GM12873 (cell line): ENCODE results near the gene SLC11A2.

Experiments
- TF ChIP-seq, protein P1 (sequence below): IDR thresholded peaks from 2 replicates; pipeline ENCODE4 v1.5.1; 2012; ENCODE audit warnings: low read depth, mild to moderate bottlenecking, moderate library complexity, low read length, control low read depth; ENCODE audit not compliant: insufficient read depth; ENCODE audit errors: missing control alignments

Gene SLC11A2

DNA sequence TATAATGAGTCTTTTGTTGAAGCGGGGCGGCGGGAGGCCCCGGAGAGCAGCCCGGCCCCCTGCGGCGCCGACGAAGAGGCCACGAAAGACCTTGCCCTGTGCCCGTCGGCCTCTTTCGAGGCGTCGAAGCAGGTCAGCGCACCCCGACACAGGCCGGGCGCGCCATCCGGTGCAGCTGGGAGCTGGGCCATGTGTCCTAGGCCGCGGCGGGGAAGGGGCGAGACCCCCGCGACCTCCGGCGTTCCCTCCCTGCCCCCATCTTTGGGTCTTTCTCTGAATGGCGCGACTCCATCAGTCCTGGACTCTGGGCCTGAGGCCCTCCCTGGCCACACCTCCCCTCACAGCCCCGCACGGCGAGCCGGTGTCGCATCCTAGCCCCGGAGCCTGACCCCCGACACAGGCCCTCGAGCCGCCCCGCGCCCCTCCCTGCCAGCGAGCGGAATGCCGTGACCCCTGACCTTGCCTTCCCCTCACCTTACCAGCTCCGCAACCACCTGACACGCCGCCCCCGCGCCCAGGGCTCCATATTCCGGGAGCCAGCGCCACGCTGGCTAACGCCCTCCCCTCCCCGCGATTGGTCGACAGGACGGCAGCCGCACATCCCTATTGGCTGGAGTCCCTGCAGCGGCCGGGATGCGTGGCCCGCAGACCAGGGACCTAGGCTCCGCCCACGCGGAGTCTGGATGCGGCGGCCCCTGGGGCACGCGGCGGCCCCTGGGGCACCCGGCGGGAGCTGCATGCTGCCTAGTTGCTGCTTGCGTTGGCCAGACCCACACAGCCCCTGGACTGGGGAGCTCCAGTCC is at the start of gene SLC11A2:
Gene SLC11A2, minus strand, starts transcription at position 549 of the 803 bp plus-strand sequence. CDS start 15,656 bp downstream, outside the sequence.
- TF ChIP-seq, protein P1, sequence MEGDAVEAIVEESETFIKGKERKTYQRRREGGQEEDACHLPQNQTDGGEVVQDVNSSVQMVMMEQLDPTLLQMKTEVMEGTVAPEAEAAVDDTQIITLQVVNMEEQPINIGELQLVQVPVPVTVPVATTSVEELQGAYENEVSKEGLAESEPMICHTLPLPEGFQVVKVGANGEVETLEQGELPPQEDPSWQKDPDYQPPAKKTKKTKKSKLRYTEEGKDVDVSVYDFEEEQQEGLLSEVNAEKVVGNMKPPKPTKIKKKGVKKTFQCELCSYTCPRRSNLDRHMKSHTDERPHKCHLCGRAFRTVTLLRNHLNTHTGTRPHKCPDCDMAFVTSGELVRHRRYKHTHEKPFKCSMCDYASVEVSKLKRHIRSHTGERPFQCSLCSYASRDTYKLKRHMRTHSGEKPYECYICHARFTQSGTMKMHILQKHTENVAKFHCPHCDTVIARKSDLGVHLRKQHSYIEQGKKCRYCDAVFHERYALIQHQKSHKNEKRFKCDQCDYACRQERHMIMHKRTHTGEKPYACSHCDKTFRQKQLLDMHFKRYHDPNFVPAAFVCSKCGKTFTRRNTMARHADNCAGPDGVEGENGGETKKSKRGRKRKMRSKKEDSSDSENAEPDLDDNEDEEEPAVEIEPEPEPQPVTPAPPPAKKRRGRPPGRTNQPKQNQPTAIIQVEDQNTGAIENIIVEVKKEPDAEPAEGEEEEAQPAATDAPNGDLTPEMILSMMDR, result no peak

DNA sequence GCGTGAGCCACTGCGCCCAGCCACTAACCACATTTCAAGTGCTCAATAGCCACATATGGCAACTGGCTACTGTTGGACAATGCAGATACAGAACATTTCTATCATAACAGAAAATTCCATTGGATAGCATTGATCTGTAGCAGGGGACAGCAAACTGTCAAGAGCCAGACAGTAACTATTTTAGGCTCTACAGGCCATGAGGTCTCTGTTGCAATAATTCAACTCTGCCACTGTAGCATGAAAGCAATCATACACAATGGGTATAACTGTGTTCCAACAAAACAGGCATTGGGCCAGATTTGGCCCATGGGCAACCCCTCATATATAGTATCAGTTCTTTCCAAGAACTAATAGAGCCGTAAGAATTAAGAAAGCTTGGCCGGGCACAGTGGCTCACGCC is 49.2 kb upstream of the SLC11A2 start:
- TF ChIP-seq, protein P1, result no peak

DNA sequence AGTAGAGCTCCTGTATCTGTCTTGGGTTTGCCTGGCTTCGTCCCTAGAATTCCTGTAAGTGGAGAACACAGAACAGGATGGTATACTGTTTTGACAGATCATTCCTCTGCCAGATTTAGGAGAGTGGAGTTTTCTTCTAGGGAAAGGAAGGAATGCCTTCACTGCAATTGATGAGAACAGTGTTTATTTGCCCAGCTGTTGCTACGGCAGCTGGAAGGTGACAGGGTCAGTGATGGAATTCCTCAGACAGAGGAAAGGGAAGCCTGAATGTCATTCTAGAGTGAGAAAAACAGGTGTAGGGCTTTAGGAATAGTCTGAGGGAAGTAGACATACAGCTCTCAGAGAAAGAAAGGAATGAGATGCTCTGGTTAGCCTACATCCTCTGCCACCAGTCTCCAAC is 45.5 kb upstream of the SLC11A2 start:
- TF ChIP-seq, protein P1, result no peak

DNA sequence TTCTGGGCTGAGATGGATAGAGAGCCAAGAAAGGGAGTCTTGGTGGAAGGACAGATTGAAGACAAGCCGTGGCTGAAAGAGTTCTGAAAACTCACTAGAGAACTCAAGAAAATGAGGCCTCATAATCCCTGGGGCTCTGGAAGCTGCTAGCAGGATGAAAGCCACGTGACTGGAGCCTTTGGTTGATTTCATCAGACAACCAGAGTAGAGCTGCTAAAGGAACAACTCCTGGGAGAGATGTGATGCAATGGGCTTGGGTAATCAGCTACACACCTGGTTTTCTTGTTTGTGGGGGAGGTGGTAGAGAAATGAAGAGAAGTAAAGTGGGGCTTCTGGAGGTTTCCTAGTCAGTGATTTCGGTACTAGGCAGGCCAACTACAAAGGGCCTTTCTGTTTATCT is 43.8 kb upstream of the SLC11A2 start:
- TF ChIP-seq, protein P1, result no peak

DNA sequence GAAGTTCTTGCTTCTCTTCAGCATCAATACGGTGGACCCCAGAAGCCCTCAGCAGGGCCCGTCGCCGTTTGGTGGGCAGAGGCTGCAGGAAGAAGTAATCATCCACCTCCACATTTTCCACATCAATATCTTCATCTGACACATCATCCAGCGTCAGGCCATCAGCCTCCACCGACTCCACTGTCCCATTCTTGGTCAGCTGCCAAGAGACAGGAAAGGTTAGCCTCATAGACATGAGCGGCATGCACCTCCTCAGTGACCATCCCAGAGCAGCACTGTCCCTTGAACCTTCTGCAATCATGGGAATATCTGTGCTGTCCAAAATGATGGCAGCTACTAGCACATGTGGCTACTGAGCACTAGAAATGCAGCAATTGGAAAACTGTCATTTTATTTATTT is 41.6 kb upstream of the SLC11A2 start:
- TF ChIP-seq, protein P1, result no peak

DNA sequence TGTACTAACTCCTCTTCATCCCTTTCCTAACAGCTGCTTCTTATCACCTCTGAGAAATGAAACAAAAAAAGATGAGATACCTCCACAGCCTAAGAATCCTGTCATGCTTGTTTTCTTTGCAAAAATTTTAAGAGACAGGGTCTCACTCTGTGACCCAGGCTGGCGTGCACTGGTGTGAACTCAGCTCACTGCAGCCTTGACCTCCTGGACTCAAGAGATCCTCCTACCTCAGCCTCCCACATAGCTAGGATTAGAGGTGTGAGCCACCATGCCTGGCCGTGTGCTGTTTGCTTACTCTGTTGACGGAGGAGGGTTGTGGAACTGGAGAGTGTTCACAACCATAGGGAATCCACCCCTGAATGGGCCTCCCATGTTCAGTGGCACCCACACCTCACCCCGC is 41.0 kb upstream of the SLC11A2 start:
- TF ChIP-seq, protein P1, result no peak

DNA sequence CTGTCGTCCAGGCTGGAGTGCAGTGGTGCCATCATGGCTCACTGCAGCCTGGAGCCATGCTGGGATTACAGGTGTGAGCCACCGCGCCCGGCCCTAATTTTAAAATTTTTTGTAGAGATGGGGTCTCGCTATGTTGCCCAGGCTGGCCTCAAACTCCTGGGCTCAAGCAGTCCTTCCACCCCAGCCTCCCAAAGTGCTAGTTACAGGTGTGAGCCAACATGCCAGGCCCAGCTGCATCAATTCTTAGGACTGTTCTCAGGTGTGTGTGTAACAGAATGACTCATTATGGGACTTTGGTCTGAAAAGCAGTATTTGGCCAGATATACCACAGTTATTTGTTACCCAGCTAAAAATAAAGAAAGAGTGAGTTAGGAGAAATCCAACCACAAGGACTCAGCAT is 39.3 kb upstream of the SLC11A2 start:
- TF ChIP-seq, protein P1, result no peak
